Skeletal muscle satellite cell (primary cell): ENCODE data around the gene GRAMD1A.
"Not testable (repeated sequence)": the region's sequence is repeated elsewhere in the genome, so short reads cannot be mapped to it uniquely, and the experiment has no call there.

Experiments used
- H3K27me3 ChIP-seq: 2 replicates; pipeline ENCODE4 v1.7.0; 2013; ENCODE audit warnings: low read length; ENCODE audit not compliant: control insufficient read depth, insufficient read depth
- H3K36me3 ChIP-seq: 2 replicates; pipeline ENCODE4 v1.7.0; 2013; ENCODE audit warnings: mild to moderate bottlenecking, control low read depth, low read length; ENCODE audit not compliant: insufficient read depth
- H3K4me1 ChIP-seq: 2 replicates; pipeline ENCODE4 v1.7.0; 2013; ENCODE audit warnings: low read length; ENCODE audit not compliant: control insufficient read depth, insufficient read depth
- H3K4me2 ChIP-seq: 2 replicates; pipeline ENCODE4 v1.7.0; 2013; ENCODE audit warnings: mild to moderate bottlenecking, low read length
- H3K4me3 ChIP-seq: 2 replicates; pipeline ENCODE4 v1.7.0; 2013; ENCODE audit warnings: low read length
- H3K9ac ChIP-seq: 2 replicates; pipeline ENCODE4 v1.7.0; 2013; ENCODE audit warnings: mild to moderate bottlenecking, low read depth, low read length, moderate library complexity
- H3K9me3 ChIP-seq: replicated peaks from 2 replicates; pipeline ENCODE4 v1.7.0; 2013; ENCODE audit warnings: mild to moderate bottlenecking, control low read depth, low read length

The GRAMD1A gene

DNA sequence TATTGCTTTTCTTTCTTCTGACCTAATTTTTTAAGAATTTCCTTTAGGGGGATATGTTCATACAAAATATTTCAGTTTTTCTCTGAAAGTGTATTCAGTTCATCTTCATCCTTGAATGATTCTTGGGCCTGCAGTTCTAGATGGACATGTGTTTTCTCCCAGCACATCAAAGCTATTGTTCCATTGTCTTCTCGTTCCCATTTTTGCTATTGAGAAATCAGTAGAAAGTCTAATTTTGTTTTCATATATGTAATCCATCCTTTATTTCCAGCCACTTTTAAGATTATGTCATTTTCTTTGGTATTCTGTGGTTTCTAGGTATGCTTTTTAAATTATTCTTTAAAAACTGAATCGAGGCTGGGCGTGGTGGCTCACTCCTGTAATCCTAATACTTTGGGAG, 15.8 kb upstream of the GRAMD1A start:
- Histone ChIP-seq H3K4me3 (no peak overlapping the region), H3K9ac (no peak overlapping the region), H3K9me3 (no peaks in the 10 kb centered on the region), H3K4me2 (no peak overlapping the region), H3K27me3 (peaks cover 9% of the 10 kb centered on the region), H3K4me1 (no peaks in the 10 kb centered on the region), H3K36me3 (no peaks in the 10 kb centered on the region)

DNA sequence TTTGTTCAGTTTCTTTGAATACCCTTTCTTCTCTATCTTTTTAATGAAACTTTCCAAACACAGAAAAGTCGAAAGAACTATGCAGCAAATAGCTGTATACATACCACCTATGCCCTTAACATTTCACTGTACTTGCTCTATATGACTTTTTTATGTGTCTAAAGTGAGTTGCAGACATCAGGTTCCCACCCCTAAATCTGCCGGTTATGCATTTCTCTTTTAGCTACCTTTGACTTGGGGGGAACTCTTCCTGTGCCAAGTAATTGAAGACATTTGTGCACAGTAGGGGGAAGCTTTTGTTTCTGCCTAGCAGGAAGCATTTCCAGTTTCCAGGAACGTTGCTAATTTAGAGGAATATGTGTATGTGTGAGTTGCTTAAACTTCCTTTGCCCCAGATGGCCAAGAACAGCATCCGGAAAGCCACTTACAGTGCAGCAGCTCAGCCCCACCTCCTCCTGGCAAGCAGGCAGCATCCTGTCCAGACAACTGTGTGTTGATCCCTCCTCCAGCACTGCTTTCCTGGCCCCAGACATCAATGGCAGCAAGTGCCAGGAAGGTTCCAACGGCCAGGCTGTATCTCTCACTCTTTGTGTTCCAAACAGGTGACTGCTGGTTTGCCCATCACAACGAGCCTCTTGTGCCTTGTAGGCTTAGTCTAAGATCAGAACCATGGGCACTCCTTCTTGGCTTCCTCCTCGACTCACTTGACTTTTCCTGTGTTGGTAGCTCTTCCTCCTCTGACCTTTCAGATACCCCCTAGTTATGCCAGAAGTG, 14.7 kb upstream of the GRAMD1A start:
- Histone ChIP-seq H3K36me3 (no peaks in the 10 kb centered on the region), H3K4me2 (no peak overlapping the region), H3K27me3 (peaks cover 6% of the 10 kb centered on the region), H3K4me3 (no peak overlapping the region), H3K4me1 (no peaks in the 10 kb centered on the region), H3K9ac (no peak overlapping the region), H3K9me3 (no peaks in the 10 kb centered on the region)

DNA sequence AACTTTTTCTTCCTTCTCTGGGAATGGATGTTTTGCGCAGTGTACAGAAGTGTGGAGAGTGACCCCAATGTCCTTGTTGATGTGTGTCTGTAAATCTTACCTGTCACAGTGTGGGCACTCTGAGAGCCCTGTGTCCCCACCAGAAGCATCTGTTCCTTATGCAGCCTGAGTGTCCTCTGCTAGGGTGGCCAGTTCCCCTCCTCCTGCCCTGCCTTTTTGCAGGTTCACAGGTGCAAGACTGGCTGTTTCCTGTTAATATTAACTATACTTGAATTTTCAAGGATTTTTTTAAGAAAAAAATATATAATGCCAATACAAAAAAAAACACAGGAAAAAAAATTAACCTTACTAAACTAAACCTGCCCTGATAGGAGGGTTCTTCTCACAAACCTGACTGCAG, 12.0 kb upstream of the GRAMD1A start:
- no peak overlapping the region for H3K4me2 ChIP-seq
- H3K36me3 ChIP-seq = no peaks in the 10 kb centered on the region
- no peak overlapping the region for H3K4me3 ChIP-seq
- no peaks in the 10 kb centered on the region for H3K4me1 ChIP-seq
- no peaks in the 10 kb centered on the region for H3K9me3 ChIP-seq
- no peak overlapping the region for H3K9ac ChIP-seq
- peaks cover 12% of the 10 kb centered on the region for H3K27me3 ChIP-seq

DNA sequence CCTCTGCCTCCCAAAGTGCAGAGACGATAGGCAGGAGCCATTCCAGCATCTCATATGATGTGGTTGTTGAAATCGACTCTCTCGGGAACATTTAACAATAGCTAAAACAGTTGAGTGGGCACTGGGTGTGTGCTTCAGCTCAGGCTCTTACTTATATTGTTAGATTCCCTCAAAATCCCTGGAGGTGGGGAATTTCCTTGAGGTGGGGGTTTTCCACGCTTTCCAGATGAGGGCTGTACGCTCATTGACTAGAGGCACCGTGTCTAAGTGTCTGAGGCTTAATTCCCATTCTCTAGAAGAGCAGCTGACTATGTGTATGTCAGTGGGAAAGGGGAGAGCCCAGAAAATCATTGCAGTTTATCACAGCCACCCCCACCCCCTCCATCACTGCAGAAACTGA, 10.8 kb upstream of the GRAMD1A start:
- Histone ChIP-seq H3K27me3 (peaks cover 10% of the 10 kb centered on the region), H3K36me3 (no peaks in the 10 kb centered on the region), H3K4me2 (no peak overlapping the region), H3K4me1 (no peaks in the 10 kb centered on the region), H3K4me3 (no peak overlapping the region), H3K9ac (no peak overlapping the region), H3K9me3 (no peaks in the 10 kb centered on the region)

DNA sequence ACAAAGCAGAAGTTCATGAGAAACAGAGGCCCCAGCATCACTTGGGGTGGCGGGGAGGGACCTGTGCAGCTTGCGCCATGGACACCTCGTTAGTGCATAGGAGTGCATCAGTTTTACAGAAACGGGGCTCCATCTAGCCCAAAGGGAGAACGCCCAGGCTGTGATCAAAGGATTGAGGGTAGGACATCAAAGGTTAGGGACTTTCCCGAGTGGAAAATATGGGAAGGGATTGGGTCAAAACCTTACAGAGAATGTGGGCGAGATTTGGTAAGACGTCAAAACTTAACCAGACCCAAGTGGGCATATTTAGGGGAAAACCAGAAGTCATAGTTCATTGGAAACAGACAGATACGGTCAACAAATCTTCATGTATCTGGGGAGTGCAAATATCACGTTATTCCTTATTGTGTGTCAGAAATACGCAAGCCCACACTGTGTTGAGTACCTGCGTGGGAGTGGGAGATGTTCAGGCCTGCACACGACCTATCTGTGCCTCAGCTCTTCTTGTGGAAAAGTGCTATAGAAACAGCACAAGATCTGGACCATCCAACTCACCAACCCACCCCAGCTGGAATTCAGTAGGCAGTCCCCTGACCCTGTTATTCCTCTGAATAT, 9.4 kb upstream of the GRAMD1A start:
- H3K9ac ChIP-seq = no peak overlapping the region
- H3K9me3 ChIP-seq = no peaks in the 10 kb centered on the region
- no peak overlapping the region for H3K4me3 ChIP-seq
- H3K4me2 ChIP-seq = no peak overlapping the region
- peaks cover 8% of the 10 kb centered on the region for H3K4me1 ChIP-seq
- peaks cover 10% of the 10 kb centered on the region for H3K27me3 ChIP-seq
- H3K36me3 ChIP-seq = no peaks in the 10 kb centered on the region

DNA sequence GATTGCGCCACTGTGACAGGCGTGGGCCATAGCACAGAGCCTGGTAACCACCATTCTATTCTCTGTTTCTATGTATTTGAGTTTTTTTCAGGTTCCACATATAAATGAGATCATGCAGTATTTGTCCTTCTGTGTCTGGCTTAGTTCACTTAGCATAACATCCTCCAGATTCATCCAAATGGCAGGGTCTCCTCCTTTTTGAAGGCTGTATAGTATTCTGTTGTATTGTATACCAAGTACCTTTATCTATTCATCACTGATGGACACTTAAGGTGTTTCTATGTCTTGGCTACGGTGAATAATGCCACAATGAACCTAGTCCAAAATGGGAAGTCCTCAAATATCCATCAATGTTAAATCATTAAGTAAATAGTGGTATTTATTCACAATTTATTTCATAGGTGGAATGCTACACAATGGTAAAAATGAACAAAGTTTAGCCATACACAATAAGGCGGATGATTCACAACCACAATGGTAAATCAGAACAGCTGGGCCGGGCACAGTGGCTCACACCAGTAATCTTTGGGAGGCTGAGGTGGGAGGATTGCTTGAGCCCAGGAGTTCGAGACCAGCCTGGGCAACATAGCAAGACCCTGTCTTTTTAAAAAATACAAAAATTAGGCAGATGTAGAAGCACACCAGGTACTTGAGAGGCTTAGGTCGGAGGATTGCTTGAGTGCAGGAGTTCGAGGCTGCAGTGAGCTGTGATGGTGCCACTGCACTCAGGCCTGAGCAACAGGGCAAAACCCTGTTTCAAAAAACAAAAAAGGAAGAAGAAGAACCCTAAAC, 8.4 kb upstream of the GRAMD1A start:
- Histone ChIP-seq H3K4me1 (peaks cover 8% of the 10 kb centered on the region), H3K36me3 (no peaks in the 10 kb centered on the region), H3K4me3 (no peak overlapping the region), H3K4me2 (no peak overlapping the region), H3K27me3 (peaks cover 10% of the 10 kb centered on the region), H3K9ac (no peak overlapping the region), H3K9me3 (no peaks in the 10 kb centered on the region)

DNA sequence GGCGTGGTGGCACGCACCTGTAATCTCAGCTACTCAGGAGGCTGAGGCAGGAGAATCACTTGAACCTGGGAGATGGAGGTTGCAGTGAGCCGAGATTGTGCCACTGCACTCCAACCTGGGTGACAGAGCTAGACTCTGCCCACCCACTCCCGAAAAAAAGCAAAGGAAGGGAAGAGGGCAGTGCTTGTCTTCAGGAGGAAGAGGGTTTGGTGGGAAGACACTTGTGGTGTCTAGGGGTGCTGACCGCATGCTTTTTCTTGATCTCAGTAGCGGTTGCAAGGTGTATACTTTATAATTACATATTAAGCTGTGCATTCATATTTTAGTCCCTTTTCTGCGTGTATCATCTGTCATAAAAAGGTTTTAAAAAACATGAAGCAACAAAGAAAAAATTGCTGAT, 7.5 kb upstream of the GRAMD1A start:
- H3K4me1 ChIP-seq, H3K4me2 ChIP-seq, H3K4me3 ChIP-seq, H3K27me3 ChIP-seq, H3K9ac ChIP-seq, H3K9me3 ChIP-seq, H3K36me3 ChIP-seq: not testable (repeated sequence)

DNA sequence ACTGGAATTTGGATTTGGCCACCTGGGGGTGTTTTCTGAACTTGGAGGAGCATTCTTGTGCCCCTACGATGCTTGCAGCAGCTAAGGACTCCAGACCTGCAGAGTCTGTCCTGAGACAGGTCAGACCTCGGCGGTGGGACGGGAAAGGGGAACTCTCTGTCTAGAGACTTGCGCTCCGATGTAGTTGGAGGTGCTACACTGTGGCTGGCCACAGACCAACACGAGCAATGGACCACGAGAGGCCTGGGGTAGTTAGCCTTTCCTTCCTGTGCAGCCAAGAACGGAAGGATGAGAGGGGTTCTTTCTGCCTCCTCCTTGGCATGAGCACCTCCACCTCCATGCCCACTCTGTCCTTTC, 5.9 kb upstream of the GRAMD1A start:
- no peak overlapping the region for H3K9ac ChIP-seq

DNA sequence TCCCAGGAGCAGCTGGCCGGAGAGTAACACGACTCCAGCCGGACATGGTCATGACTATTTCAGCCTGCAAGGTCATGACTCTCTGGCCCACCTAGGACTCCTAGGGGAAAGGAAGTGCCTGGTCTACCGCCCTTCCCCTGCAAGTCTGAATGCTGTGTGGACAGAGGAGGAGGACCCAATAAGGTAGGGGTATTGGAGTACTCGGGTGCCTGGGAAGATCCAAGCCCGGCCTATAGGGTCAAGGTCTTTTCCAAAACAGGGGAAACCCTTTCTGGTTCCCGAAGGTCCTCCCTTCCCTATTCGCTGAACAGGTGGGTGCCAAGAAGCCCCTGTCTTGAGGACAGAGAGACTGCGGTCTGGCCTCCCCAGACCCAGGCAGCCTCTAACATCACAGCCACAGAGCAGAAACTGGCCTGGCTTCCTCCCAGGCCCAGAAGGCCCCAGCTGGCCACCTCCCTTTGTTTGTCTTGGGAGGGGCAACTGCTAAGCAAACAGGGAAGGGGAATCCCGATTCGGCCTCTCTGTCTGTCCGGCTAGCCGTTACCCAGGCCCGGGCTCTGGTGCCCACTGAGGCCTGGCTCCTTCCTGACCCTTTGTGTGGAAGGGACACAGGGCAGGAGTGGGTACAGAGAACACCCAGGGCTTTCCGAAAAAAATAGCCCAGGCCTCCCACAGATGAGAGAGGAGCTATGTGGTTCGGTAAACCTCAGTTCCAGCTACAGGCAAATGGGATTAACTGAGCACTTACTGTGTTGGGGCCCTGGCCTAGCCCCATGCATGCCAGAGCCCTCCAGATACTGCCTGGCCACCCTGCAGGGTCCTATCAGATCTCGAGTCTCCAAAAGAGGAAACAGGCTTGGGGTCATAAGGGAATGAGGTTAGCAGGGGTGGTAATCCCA, 5.2 kb upstream of the GRAMD1A start:
- peak overlapping the region; percentile 18 for H3K9ac ChIP-seq
- H3K27me3 ChIP-seq = peaks cover 10% of the 10 kb centered on the region
- H3K36me3 ChIP-seq = no peaks in the 10 kb centered on the region
- no peak overlapping the region for H3K4me3 ChIP-seq
- no peak overlapping the region for H3K4me2 ChIP-seq
- H3K4me1 ChIP-seq = peaks cover 15% of the 10 kb centered on the region
- no peaks in the 10 kb centered on the region for H3K9me3 ChIP-seq

More for the DNA sequence above, 5.9 kb upstream of the GRAMD1A start:
- H3K27me3 ChIP-seq = peaks cover 10% of the 10 kb centered on the region
- H3K9me3 ChIP-seq = no peaks in the 10 kb centered on the region
- no peak overlapping the region for H3K4me2 ChIP-seq
- peaks cover 11% of the 10 kb centered on the region for H3K4me1 ChIP-seq
- no peaks in the 10 kb centered on the region for H3K36me3 ChIP-seq
- H3K4me3 ChIP-seq = no peak overlapping the region

DNA sequence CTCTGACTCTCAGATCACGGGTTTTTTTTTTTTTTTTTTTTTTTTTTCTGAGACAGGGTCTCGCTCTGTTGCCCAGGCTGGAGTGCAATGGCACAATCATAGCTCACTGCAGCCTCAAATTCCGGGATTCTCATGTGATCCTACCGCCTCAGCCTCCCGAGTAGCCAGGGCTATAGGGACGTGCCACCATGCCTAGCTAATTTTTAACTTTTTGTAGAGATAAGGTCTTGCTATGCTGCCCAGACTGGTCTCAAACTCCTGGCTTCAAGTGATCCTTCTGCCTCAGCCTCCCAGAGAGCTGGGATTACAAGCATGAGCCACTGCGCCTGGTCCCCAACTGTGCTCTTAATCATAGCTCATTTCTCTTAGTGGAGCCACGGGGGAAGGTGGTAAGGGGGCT, 4.6 kb upstream of the GRAMD1A start:
- no peak overlapping the region for H3K9ac ChIP-seq
- no peaks in the 10 kb centered on the region for H3K9me3 ChIP-seq
- peaks cover 5% of the 10 kb centered on the region for H3K27me3 ChIP-seq
- no peak overlapping the region for H3K4me2 ChIP-seq
- H3K4me3 ChIP-seq = no peak overlapping the region
- no peaks in the 10 kb centered on the region for H3K36me3 ChIP-seq
- H3K4me1 ChIP-seq = peaks cover 15% of the 10 kb centered on the region

DNA sequence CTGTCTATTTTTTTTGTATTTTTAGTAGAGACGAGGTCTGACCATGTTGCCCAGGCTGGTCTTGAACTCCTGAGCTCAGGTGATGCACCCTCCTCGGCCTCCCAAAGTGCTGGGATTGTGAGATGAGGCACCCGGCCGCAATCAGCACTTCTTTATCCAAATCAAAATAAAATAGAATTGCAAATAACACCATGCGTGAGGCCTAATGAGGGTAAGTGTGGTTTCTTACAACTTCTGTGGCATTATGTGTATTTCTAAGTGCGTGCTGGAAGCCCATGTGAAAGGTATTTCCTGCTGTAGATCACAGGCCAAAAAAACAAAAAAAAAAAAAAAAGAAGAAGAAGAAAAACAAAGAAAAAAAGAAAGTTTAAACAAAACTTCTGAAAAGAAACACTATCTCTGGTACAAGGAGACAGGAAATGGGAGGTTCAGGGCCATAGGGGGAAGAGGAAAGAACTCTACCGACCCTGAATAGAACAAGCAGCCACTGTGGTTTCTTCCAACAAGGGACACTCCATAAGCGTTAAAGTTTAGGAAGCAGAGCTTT, 3.0 kb upstream of the GRAMD1A start:
- Histone ChIP-seq H3K4me1 (peaks cover 15% of the 10 kb centered on the region), H3K4me2 (no peak overlapping the region), H3K9ac (no peak overlapping the region), H3K36me3 (no peaks in the 10 kb centered on the region), H3K9me3 (no peaks in the 10 kb centered on the region), H3K27me3 (no peaks in the 10 kb centered on the region), H3K4me3 (no peak overlapping the region)
